ENCODE measurements around the gene COL4A6.

DNA sequence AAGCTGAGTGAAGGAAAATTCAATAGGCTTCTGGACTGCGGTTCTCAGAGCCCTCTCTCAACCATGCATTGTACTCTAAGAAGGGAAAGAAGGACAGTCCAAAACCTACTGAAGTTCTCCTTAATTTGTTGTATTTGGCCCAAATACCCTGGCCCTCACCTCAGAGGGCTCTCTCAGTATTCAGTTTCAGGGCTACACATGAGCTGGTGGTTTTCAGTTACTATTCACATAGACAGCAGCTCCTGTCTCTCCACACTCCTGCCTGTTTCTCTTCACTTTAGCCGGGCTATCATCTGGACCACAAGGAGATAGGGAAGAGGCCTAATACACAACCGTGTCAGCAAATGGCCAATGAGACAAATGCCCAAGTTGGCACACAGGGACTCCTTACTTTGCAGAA, 280.6 kb downstream of the COL4A6 start:
- TF ChIP-seq ZFP3 (CRISPR knock-in tag; IDR thresholded peaks at IDR 0.05): no peak
- TF ChIP-seq CSDC2 (CRISPR knock-in tag; IDR thresholded peaks at IDR 0.05): no peak
- no peak for TF ChIP-seq RARB (CRISPR knock-in tag; IDR thresholded peaks at IDR 0.05)
- TF ChIP-seq ESRRG (CRISPR knock-in tag; IDR thresholded peaks at IDR 0.05): no peak
- no peak for TF ChIP-seq ZNF70 (CRISPR knock-in tag; IDR thresholded peaks at IDR 0.05)
- TF ChIP-seq SNAI2 (CRISPR knock-in tag; IDR thresholded peaks at IDR 0.05): no peak
- TF ChIP-seq ARNTL (CRISPR knock-in tag; IDR thresholded peaks at IDR 0.05; ENCODE audit: borderline replicate concordance, low read depth): no peak
- TF ChIP-seq, protein P1, sequence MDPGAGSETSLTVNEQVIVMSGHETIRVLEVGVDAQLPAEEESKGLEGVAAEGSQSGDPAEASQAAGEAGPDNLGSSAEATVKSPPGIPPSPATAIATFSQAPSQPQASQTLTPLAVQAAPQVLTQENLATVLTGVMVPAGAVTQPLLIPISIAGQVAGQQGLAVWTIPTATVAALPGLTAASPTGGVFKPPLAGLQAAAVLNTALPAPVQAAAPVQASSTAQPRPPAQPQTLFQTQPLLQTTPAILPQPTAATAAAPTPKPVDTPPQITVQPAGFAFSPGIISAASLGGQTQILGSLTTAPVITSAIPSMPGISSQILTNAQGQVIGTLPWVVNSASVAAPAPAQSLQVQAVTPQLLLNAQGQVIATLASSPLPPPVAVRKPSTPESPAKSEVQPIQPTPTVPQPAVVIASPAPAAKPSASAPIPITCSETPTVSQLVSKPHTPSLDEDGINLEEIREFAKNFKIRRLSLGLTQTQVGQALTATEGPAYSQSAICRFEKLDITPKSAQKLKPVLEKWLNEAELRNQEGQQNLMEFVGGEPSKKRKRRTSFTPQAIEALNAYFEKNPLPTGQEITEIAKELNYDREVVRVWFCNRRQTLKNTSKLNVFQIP (CRISPR knock-in tag; IDR thresholded peaks at IDR 0.05; ENCODE audit: borderline replicate concordance, low read depth): no peak
- TF ChIP-seq, protein P2, sequence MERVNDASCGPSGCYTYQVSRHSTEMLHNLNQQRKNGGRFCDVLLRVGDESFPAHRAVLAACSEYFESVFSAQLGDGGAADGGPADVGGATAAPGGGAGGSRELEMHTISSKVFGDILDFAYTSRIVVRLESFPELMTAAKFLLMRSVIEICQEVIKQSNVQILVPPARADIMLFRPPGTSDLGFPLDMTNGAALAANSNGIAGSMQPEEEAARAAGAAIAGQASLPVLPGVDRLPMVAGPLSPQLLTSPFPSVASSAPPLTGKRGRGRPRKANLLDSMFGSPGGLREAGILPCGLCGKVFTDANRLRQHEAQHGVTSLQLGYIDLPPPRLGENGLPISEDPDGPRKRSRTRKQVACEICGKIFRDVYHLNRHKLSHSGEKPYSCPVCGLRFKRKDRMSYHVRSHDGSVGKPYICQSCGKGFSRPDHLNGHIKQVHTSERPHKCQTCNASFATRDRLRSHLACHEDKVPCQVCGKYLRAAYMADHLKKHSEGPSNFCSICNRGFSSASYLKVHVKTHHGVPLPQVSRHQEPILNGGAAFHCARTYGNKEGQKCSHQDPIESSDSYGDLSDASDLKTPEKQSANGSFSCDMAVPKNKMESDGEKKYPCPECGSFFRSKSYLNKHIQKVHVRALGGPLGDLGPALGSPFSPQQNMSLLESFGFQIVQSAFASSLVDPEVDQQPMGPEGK (CRISPR knock-in tag; IDR thresholded peaks at IDR 0.05; ENCODE audit: borderline replicate concordance): no peak
- TF ChIP-seq TOX (CRISPR knock-in tag; IDR thresholded peaks at IDR 0.05; ENCODE audit: borderline replicate concordance): no peak
- TF ChIP-seq ZFP30 (CRISPR knock-in tag; IDR thresholded peaks at IDR 0.05): no peak
- no peak for TF ChIP-seq ZC3H10 (CRISPR knock-in tag; IDR thresholded peaks at IDR 0.05)
- TF ChIP-seq ISL1 (CRISPR knock-in tag; IDR thresholded peaks at IDR 0.05): no peak
- no peak for TF ChIP-seq ZNF565 (CRISPR knock-in tag; conservative IDR thresholded peaks at IDR 0.05; ENCODE audit: low read depth)
